PFSK-1 (cell line): ENCODE results near the gene ATXN2.

Experiments
- FOXP2 ChIP-seq: optimal IDR thresholded peaks from 2 replicates; pipeline ENCODE3; 2011; ENCODE audit warnings: borderline replicate concordance, control low read depth, inconsistent platforms; ENCODE audit not compliant: insufficient read depth; ENCODE audit errors: extremely low read length, extremely low read depth
- POLR2AphosphoS5 ChIP-seq: IDR thresholded peaks from 2 replicates; pipeline ENCODE4 v1.6.1; 2012; ENCODE audit warnings: low read depth, mild to moderate bottlenecking, control low read depth, low read length, moderate library complexity
- REST ChIP-seq, 2 experiments: IDR thresholded peaks; 2 replicates each; pipeline versions ENCODE4 v1.6.1 to v1.8.0; 2011 to 2012; ENCODE audit warnings: low read depth in 2 of 2, low read length in 2 of 2, control low read depth in 1 of 2, inconsistent platforms in 1 of 2, mild to moderate bottlenecking in 1 of 2, moderate library complexity in 1 of 2; ENCODE audit not compliant: insufficient read depth in 1 of 2
- SIN3A ChIP-seq: IDR thresholded peaks from 2 replicates; pipeline ENCODE4 v1.6.1; 2012; ENCODE audit warnings: mild to moderate bottlenecking, low read length, moderate library complexity, borderline replicate concordance; ENCODE audit not compliant: insufficient read depth
- TAF1 ChIP-seq: IDR thresholded peaks from 2 replicates; pipeline ENCODE4 v1.6.1; 2012; ENCODE audit warnings: low read length, control low read depth, borderline replicate concordance; ENCODE audit not compliant: insufficient read depth

ATXN2 gene

DNA sequence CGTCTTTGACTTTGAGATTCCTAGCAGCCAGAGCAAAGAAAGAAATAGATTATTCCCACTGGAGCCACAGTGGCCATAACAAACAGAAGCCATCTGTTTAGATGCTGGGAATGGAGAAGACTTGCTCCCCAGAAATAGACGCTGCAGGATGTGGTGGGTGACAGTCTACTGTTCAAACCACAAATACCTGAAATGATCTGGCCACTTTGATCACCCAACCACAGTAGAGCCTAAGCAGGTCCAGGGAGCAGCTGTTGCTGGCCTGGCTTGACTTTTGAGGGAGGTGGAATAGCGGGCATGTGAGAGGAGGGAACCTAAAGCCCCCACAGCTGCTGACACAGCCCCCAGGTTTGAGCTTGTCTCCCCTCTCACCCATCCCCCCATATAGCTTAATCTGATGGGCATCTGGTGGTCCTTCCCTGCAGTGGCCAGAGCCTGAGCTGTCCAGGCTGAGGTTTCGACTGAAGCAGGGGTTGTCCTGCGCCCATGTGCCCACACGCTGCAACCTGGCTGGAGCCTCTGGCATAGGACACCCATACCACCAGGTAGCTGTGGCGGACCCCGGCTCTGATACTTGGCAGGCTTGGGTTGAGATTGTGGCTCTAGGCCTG is 154.7 kb downstream of the ATXN2 start:
- no peak for TF ChIP-seq REST (IDR thresholded peaks at IDR 0.05; ENCODE audit: insufficient read depth in 1 of 2, low read depth in 2 of 2, low read length in 2 of 2)
- no peak for TF ChIP-seq TAF1
- TF ChIP-seq FOXP2, result no peak
- no peak for TF ChIP-seq SIN3A
- no peak for TF ChIP-seq POLR2AphosphoS5

DNA sequence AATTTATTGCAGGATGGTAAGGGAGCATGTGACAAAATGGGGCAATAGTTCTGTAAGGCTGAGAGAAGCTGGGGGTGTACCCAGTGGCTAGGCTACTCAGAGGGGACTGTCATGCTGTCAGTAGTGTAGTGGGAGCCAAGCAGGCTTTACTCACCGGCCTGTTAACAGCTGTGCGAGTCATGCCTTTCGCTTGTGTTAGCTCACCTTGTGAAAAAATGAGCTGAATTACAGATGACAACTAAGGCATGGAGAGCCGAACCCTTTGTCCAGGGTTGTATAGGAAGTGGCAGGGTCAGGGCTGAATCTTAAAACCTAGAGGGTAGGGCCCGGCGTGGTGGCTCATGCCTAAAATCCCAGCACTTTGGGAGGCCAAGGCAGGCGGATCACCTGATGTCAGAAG is 155.5 kb downstream of the ATXN2 start:
- TF ChIP-seq TAF1 (no peak), POLR2AphosphoS5 (no peak), REST (IDR thresholded peaks at IDR 0.05; ENCODE audit: insufficient read depth in 1 of 2, low read depth in 2 of 2, low read length in 2 of 2) (no peak), FOXP2 (no peak)

- peak; percentile 32; the same call in 1 of the 2 replicates for TF ChIP-seq POLR2AphosphoS5
- no peak for TF ChIP-seq TAF1
Measured at GRCh38 chr12:111443086-111443485, 156.0 kb downstream of the ATXN2 start.

DNA sequence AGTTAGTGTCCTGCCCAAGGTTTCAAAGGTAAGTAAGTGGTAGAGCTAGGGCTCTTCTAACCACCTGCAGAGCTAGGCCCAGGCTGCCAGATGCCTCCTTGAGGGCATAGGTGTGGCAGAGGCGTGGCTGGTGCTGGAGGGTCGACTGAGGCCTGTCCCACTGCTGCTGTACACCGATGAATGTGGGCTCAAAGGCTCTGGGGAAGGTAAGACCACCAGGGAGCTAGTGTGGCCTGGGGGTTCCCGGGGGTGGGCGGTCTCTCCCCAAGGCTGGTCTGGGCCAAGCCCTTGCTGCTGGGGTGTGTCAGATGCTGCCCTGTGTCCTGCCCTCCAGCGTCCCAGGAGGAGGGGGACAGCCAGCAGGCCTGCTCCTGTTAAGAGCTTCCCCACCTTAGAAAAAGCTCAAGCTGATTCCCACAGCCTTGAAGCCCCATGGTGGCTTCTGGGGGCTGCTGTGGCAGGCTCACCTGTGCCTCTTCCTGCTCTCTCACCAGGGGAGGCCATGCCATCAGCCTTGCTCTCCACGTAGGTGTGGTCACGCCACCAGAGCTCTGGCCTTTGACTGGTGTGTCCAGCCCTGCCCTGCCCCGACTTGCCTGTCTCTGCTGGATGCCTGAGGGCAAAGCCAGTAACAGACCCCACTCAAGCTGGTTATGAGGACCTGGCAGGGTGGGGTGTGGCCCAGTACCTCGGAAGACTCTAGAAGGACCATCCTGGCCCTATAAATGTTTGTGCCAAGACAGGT is 156.6 kb downstream of the ATXN2 start:
- TF ChIP-seq TAF1 (no peak), POLR2AphosphoS5 (no peak), FOXP2 (no peak), SIN3A (no peak), REST (IDR thresholded peaks at IDR 0.05; ENCODE audit: insufficient read depth in 1 of 2, low read depth in 2 of 2, low read length in 2 of 2) (no peak)

- TF ChIP-seq SIN3A, result no peak
- TF ChIP-seq POLR2AphosphoS5, result no peak; the same call in 1 of the 2 replicates
- TF ChIP-seq REST (IDR thresholded peaks at IDR 0.05; ENCODE audit: insufficient read depth in 1 of 2, low read depth in 2 of 2, low read length in 2 of 2), result no peak
- TF ChIP-seq TAF1, result no peak
- TF ChIP-seq FOXP2, result no peak
Measured at GRCh38 chr12:111441107-111441928, 157.8 kb downstream of the ATXN2 start.
